RWPE2 (cell line): ENCODE results near the gene SLC12A8.
A peak's percentile ranks its signal among the peaks of the same experiment; 100 is the strongest.

Experiments
- ATAC-seq: fragments of 200-7000 bp; cut with Tn5 transposase; 3 replicates; pipeline ENCODE4 v1.9.1; 2021; ENCODE audit warnings: low read depth
- DNase-seq: peaks from one replicate; pipeline ENCODE4 v3.0.0-alpha.2; 2020; ENCODE audit warnings: low spot score
- H3K27ac ChIP-seq: fragments of 450-650 bp; 2 replicates; pipeline ENCODE4 v1.5.1; 2017; ENCODE audit warnings: mild to moderate bottlenecking; ENCODE audit not compliant: poor library complexity, severe bottlenecking
- H3K27me3 ChIP-seq: fragments of 250-450 bp; sonication (Bioruptor Pico); 2 replicates; pipeline ENCODE4 v1.5.1; 2021; ENCODE audit warnings: mild to moderate bottlenecking, moderate library complexity; ENCODE audit not compliant: insufficient read depth, poor library complexity, severe bottlenecking
- H3K36me3 ChIP-seq: fragments of 250-450 bp; sonication (Bioruptor Pico); 2 replicates; pipeline ENCODE4 v1.5.1; 2020; ENCODE audit warnings: low read depth, mild to moderate bottlenecking, moderate library complexity
- H3K4me1 ChIP-seq: fragments of 250-450 bp; sonication (Bioruptor Pico); 2 replicates; pipeline ENCODE4 v1.5.1; 2021; ENCODE audit warnings: mild to moderate bottlenecking, moderate library complexity; ENCODE audit not compliant: insufficient read depth, poor library complexity, severe bottlenecking
- H3K4me3 ChIP-seq: fragments of 250-450 bp; sonication (Bioruptor Pico); 2 replicates; pipeline ENCODE4 v1.5.1; 2021; ENCODE audit warnings: mild to moderate bottlenecking, moderate library complexity; ENCODE audit not compliant: severe bottlenecking
- H3K9me3 ChIP-seq: fragments of 250-450 bp; sonication (Bioruptor Pico); 2 replicates; pipeline ENCODE4 v1.5.1; 2021; ENCODE audit warnings: mild to moderate bottlenecking, moderate library complexity; ENCODE audit not compliant: severe bottlenecking
- TF ChIP-seq, protein P1 (sequence below): fragments of 450-650 bp; IDR thresholded peaks from one replicate; pipeline ENCODE4 v1.5.1; 2017; ENCODE audit warnings: mild to moderate bottlenecking, moderate library complexity; ENCODE audit not compliant: poor library complexity, severe bottlenecking

Gene SLC12A8

DNA sequence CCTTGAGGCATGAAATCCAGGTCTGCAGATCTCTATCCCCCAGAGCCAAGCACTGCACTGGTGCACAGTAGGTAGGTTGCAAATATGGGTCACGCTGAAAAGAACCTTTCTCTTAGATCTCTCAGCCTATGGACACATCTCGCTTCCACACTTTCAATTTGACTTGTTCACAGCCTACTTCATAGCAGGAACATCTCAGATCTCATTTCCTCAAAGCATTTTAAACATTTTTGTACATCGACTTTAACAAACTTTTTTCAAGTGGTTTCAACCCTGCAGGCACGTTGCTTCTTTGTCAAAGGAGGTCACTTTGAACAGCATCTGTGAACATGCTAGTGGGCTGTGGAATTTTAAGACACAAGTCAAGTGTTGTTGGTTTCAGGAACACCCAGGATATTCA lies 76.0 kb downstream of the SLC12A8 start:
- ATAC-seq (no peak), DNase-seq (no peak)
- Histone ChIP-seq H3K4me3 (no peak overlapping the region), H3K27ac (no peak overlapping the region), H3K36me3 (no peaks in the 10 kb centered on the region), H3K27me3 (no peaks in the 10 kb centered on the region), H3K4me1 (peaks cover 15% of the 10 kb centered on the region), H3K9me3 (no peaks in the 10 kb centered on the region)
- TF ChIP-seq, protein P1, sequence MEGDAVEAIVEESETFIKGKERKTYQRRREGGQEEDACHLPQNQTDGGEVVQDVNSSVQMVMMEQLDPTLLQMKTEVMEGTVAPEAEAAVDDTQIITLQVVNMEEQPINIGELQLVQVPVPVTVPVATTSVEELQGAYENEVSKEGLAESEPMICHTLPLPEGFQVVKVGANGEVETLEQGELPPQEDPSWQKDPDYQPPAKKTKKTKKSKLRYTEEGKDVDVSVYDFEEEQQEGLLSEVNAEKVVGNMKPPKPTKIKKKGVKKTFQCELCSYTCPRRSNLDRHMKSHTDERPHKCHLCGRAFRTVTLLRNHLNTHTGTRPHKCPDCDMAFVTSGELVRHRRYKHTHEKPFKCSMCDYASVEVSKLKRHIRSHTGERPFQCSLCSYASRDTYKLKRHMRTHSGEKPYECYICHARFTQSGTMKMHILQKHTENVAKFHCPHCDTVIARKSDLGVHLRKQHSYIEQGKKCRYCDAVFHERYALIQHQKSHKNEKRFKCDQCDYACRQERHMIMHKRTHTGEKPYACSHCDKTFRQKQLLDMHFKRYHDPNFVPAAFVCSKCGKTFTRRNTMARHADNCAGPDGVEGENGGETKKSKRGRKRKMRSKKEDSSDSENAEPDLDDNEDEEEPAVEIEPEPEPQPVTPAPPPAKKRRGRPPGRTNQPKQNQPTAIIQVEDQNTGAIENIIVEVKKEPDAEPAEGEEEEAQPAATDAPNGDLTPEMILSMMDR, result no peak

DNA sequence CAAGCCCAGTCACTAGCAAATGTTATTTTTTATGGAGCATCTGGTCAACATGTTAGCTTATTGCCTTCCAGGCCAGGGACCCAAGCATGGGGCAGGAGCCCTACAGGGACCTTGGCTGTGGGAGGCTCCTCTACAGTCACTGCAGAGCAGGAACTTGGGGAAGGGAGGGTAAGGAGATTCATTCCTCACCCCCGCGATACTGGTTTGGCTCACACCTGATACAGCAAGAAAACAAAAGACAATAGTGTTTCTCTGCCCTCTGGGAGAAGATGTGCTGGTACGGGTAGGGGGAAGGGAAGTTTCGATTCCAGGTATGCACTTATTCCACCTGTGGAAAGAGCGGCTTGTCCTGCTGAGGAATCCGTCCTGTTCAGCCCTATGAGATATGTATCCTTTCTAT lies 77.6 kb downstream of the SLC12A8 start:
- no peaks in the 10 kb centered on the region for H3K36me3 ChIP-seq
- peaks cover 11% of the 10 kb centered on the region for H3K4me1 ChIP-seq
- no peaks in the 10 kb centered on the region for H3K27me3 ChIP-seq
- H3K27ac ChIP-seq, result no peak overlapping the region
- no peak for ATAC-seq
- H3K4me3 ChIP-seq, result no peak overlapping the region
- DNase-seq, result no peak
- H3K9me3 ChIP-seq, result no peaks in the 10 kb centered on the region
- TF ChIP-seq, protein P1, result no peak

GRCh38 chr3:125132815-125133214 lies 79.7 kb downstream of the SLC12A8 start:
- Histone ChIP-seq H3K4me3 (no peak overlapping the region), H3K36me3 (no peaks in the 10 kb centered on the region), H3K27me3 (no peaks in the 10 kb centered on the region), H3K4me1 (peaks cover 24% of the 10 kb centered on the region), H3K27ac (no peak overlapping the region), H3K9me3 (no peaks in the 10 kb centered on the region)
- ATAC-seq (no peak), DNase-seq (no peak)
- TF ChIP-seq, protein P1, result no peak

- ATAC-seq, result peak; percentile 88
- TF ChIP-seq, protein P1, result no peak
Measured at GRCh38 chr3:125129512-125129997, 83.0 kb downstream of the SLC12A8 start.

GRCh38 chr3:125128861-125129501 lies 83.6 kb downstream of the SLC12A8 start:
- DNase-seq (no peak), ATAC-seq (peak; percentile 24)

More at GRCh38 chr3:125129512-125129997, 83.0 kb downstream of the SLC12A8 start:
- Histone ChIP-seq H3K9me3 (no peaks in the 10 kb centered on the region), H3K27me3 (no peaks in the 10 kb centered on the region), H3K4me1 (peaks cover 32% of the 10 kb centered on the region), H3K4me3 (no peak overlapping the region), H3K27ac (peak overlapping the region; percentile 66), H3K36me3 (no peaks in the 10 kb centered on the region)
- peak; percentile 88 for DNase-seq

More at GRCh38 chr3:125128861-125129501, 83.6 kb downstream of the SLC12A8 start:
- H3K27ac ChIP-seq, result peak overlapping the region; percentile 66
- TF ChIP-seq, protein P1, result no peak
- no peaks in the 10 kb centered on the region for H3K36me3 ChIP-seq
- H3K4me1 ChIP-seq, result peaks cover 32% of the 10 kb centered on the region
- H3K4me3 ChIP-seq, result no peak overlapping the region
- no peaks in the 10 kb centered on the region for H3K27me3 ChIP-seq
- no peaks in the 10 kb centered on the region for H3K9me3 ChIP-seq
